Esophagus squamous epithelium (tissue), 5 donors: Measurements from ENCODE around the gene TPD52L2. TPM values are rescaled to one million over a fixed set of nuclear protein-coding genes. Genes with fewer than 3 reads are reported as not detected.

Experiments
- DNase-seq: peaks from one replicate; lab custom pipeline; 2025; lab: John Stamatoyannopoulos, UW
- H3K27ac ChIP-seq, 4 donors: fragments of 200-600 bp; sonication (generic); one replicate each; pipeline ENCODE4 v1.5.1; 2016 to 2019; ENCODE audit warnings: mild to moderate bottlenecking in 1 of 4
- H3K27me3 ChIP-seq, 4 donors: fragments of 200-600 bp; sonication (generic); 1 replicate in 3 of 4; 2 replicates in 1 of 4; pipeline versions ENCODE4 v1.5.1 to v1.6.0; 2017 to 2021; ENCODE audit warnings: antibody characterized with exemption in 1 of 4
- H3K36me3 ChIP-seq, 3 donors: fragments of 200-600 bp; sonication (generic); one replicate each; pipeline ENCODE4 v1.5.1; 2016 to 2019
- H3K4me1 ChIP-seq, 3 donors: fragments of 200-600 bp; sonication (generic); one replicate each; pipeline ENCODE4 v1.5.1; 2017 to 2019
- H3K4me3 ChIP-seq, 4 donors: fragments of 200-600 bp; sonication (generic); 1 replicate in 3 of 4; 2 replicates in 1 of 4; pipeline ENCODE4 v1.5.1; 2016 to 2019; ENCODE audit warnings: mild to moderate bottlenecking in 2 of 4, moderate library complexity in 1 of 4
- H3K9me3 ChIP-seq, 3 donors: fragments of 200-600 bp; sonication (generic); one replicate each; pipeline ENCODE4 v1.5.1; 2016 to 2019
- POLR2A ChIP-seq, 4 donors: fragments of 450-650 bp; IDR thresholded peaks; one replicate each; pipeline ENCODE4 v1.6.1; 2017; ENCODE audit warnings: antibody characterized with exemption in 4 of 4, mild to moderate bottlenecking in 4 of 4, moderate library complexity in 3 of 4
- WGBS, 2 donors: methylation state at CpG; one replicate each; pipeline ENCODE4 v1.1.5; 2018; 5-methylcytosine and 5-hydroxymethylcytosine counted together
- intact Hi-C: fragments of 100-400 bp; cut with DNase I; formaldehyde crosslinking; loops from one replicate; pipeline ENCODE4 v1.15.0; 2022
- total RNA-seq, 4 donors: library from RNA; depleted of rRNA; stranded (reverse); fragments of >200 nt; gene quantifications; one replicate each; pipeline ENCODE4 v1.1.0, GENCODE V29; 2016
- TF ChIP-seq, protein P1 (sequence below), 6 experiments: fragments of 450-650 bp in 4 of 6; fragments of 200-600 bp in 2 of 6; sonication (generic) in 2 of 6; IDR thresholded peaks; one replicate each; pipeline ENCODE4 v1.5.1; 2016 to 2019; ENCODE audit warnings: antibody characterized with exemption in 6 of 6, mild to moderate bottlenecking in 4 of 6, moderate library complexity in 4 of 6
- donor health status: DM: yes; HTN: yes; CAD: no.

TPD52L2 gene
- total RNA-seq, 4 donors from 2014 or later, result 97.1 to 124 (median 116) TPM

DNA sequence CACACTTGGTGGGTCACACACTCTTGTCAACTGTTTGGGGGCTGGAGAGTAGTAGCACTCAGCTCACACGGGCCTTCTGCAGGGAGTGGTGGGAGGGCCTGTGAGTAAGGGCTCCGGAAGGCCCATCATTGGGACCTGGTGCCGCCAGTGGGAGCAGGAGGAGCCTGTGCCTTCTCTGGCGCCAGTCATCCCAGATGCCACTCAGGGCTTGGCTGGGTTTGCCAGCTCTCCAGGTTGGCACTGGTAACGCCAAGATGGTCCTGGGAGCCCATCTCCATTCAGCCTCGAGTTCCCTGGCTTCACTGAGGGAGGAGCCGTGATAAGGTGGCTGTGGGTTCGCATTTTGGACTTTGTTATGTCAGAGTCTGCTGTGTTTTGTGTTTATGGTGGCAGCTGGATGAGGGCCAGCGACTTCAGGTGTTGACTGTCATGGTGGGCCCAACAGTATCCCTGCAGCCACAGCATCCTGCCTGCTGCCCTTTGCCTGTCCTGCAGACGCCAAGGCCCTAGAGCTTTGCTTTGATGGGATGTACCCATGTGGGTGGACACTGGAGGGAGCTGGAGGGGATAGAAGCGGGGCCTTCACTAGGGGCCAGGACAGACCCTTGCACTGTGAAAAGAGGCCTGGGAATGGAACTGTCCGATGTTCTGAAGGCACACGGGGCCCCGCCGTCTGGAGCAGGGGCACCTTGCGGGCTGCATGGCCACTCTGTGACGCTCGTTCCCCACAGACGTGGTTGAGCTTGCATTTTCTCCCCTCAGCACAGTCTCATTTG, 16.6 kb downstream of the TPD52L2 start:
- DNase-seq, result no peak
- intact Hi-C loops, result no loop called here
- no peaks in the 10 kb centered on the region for H3K9me3 ChIP-seq
- no peaks in the 10 kb centered on the region for H3K27me3 ChIP-seq
- H3K36me3 ChIP-seq, result peaks cover 25 to 94% (median 46%) of the 10 kb centered on the region in 3 donors
- no peak for TF ChIP-seq POLR2A (IDR thresholded peaks at IDR 0.05)
- TF ChIP-seq, protein P1, sequence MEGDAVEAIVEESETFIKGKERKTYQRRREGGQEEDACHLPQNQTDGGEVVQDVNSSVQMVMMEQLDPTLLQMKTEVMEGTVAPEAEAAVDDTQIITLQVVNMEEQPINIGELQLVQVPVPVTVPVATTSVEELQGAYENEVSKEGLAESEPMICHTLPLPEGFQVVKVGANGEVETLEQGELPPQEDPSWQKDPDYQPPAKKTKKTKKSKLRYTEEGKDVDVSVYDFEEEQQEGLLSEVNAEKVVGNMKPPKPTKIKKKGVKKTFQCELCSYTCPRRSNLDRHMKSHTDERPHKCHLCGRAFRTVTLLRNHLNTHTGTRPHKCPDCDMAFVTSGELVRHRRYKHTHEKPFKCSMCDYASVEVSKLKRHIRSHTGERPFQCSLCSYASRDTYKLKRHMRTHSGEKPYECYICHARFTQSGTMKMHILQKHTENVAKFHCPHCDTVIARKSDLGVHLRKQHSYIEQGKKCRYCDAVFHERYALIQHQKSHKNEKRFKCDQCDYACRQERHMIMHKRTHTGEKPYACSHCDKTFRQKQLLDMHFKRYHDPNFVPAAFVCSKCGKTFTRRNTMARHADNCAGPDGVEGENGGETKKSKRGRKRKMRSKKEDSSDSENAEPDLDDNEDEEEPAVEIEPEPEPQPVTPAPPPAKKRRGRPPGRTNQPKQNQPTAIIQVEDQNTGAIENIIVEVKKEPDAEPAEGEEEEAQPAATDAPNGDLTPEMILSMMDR (IDR thresholded peaks at IDR 0.05), result no peak
- WGBS, 2 donors, result 80 to 92% methylated on average over 3 to 9 of the region's 19 CpGs
- no peak overlapping the region for H3K27ac ChIP-seq
- H3K4me3 ChIP-seq, result no peak overlapping the region
- H3K4me1 ChIP-seq, result peaks cover 7 to 31% (median 10%) of the 10 kb centered on the region in 3 donors

DNA sequence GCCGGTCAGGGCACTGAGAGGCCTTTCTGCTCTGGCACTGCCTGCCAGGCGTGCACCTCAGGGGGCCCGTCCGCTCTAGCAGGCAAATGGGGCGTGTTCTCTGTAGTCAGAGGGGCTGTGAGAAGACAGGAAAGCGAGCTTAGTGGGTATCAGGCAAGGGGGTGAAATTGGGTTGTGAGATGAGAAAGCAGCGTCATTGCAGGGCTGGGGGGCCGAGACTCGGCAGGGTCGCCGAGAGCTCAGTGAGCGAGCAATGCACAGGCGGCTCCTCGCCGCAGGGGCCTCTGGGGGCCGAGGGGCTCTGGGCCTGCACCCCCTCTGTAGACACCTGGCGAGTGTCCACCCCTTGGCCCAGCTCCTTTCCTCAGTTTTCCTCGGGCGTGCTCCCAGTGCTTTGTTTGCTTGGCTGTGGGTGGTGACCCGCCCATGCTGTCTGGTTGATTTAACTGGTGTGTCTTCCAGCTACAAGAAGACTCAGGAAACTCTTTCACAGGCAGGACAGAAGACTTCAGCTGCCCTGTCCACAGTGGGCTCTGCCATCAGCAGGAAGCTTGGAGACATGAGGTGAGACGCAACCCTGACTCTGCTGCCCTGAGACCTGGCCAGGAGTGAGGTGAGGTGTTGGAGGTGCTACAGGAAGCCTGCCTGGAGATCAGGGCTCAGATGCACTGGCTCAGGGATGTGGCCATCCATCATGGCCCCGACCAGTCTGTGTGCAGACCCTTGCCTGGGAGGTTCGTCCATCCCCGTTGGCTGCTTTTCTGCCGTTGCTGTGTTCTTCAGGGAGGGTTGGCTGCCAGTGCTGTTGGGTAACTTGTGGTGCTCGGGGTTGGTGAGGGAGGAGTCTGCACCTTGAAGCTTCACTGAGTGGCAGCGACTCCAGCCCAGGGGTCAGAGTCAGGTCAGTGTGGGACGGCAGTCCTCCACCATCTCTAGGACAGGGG, 17.5 kb downstream of the TPD52L2 start:
- Histone ChIP-seq H3K4me3 (no peak overlapping the region), H3K27ac (no peak overlapping the region), H3K9me3 (no peaks in the 10 kb centered on the region), H3K27me3 (no peaks in the 10 kb centered on the region), H3K36me3 (peaks cover 16 to 94% (median 52%) of the 10 kb centered on the region in 3 donors), H3K4me1 (peaks cover 7 to 39% (median 10%) of the 10 kb centered on the region in 3 donors)
- intact Hi-C loops, result no loop called here
- WGBS, 2 donors, result 86 to 90% methylated on average over 2 to 18 of the region's 28 CpGs
- TF ChIP-seq, protein P1 (IDR thresholded peaks at IDR 0.05), result no peak
- TF ChIP-seq POLR2A (IDR thresholded peaks at IDR 0.05), result no peak
- DNase-seq, result no peak

DNA sequence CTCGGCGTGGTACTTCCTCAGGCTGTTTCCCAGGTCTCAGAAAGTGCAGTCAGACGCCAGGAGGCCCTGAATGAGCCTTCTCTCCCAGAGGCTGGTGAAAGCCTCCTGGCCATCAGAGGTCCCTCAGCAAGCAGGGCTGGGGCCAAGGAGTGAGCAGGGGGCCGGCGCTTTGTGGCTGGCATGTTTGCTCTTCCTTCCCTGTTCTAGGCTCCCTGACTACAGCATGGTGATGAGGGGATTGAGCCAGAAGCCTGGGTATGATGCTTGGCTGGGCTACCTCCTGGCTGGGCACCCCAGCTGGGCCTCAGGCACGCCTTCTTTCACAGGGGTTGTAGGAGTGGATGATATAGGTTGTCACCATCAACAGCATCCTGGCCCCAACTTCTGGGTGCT, 18.1 kb downstream of the TPD52L2 start:
- Histone ChIP-seq H3K36me3 (peaks cover 16 to 94% (median 51%) of the 10 kb centered on the region in 3 donors), H3K27ac (no peak overlapping the region), H3K27me3 (no peaks in the 10 kb centered on the region), H3K9me3 (no peaks in the 10 kb centered on the region), H3K4me1 (peaks cover 8 to 46% (median 10%) of the 10 kb centered on the region in 3 donors), H3K4me3 (no peak overlapping the region)
- 92 to 100% methylated on average over 1 to 2 of the region's 6 CpGs for WGBS, 2 donors
- intact Hi-C loops, result no loop called here
- no peak for DNase-seq
- no peak for TF ChIP-seq POLR2A (IDR thresholded peaks at IDR 0.05)
- TF ChIP-seq, protein P1 (IDR thresholded peaks at IDR 0.05), result no peak

DNA sequence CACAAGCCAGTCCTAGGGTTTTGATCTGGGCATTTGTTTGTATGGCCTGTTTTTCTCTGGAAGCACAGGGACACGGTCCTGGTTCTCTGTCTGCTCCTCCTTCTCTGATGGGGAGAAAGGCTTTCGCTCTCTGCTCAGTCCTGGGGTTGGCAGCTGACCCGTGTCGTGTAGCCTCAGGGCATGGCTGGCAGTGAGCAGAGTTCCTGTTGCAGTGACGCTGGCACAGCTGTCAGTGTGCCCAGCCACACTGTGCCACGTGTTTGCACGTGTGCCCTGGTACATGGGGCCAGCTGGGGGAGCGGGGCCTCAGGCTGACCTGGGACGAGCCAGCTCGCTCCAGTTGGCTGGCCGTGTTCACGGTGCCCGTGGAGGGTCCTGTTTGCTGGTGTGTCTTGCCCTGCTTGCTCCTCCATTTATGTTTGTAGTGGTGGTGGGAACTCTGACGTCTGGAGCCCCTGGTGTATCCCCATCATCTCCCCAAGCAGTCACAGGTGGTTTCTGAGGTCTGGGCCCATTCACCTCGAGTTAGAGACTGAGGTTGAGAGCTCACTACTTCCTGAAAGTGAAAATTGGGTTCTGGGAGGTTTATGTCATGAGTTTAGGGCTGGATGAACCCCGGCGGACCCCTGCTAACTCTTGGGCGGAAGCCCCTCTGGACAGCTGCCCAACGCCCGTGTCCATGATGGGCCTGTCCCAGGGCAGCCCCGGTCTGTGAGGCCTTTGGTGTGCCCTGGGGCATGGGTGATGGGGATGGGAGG, 19.6 kb downstream of the TPD52L2 start:
- peaks cover 16 to 94% (median 39%) of the 10 kb centered on the region in 3 donors for H3K36me3 ChIP-seq
- TF ChIP-seq, protein P1 (IDR thresholded peaks at IDR 0.05), result no peak
- TF ChIP-seq POLR2A (IDR thresholded peaks at IDR 0.05), result no peak
- DNase-seq, result no peak
- peaks cover 10 to 61% (median 15%) of the 10 kb centered on the region in 3 donors for H3K4me1 ChIP-seq
- H3K27me3 ChIP-seq, result no peaks in the 10 kb centered on the region
- 59 to 79% methylated on average over 6 to 15 of the region's 21 CpGs for WGBS, 2 donors
- intact Hi-C loops, result no loop called here
- H3K4me3 ChIP-seq, result no peak overlapping the region
- H3K27ac ChIP-seq, result peak overlapping the region in 2 of 4 donors; percentile 53 to 71
- no peaks in the 10 kb centered on the region for H3K9me3 ChIP-seq
